Kidney epithelial cell (primary cell): ENCODE results near the gene MINDY2. TPM values are rescaled to one million over a fixed set of nuclear protein-coding genes. Genes with fewer than 3 reads are reported as not detected.
A peak's percentile ranks its signal among the peaks of the same experiment; 100 is the strongest.

Experiments used
- DNase-seq: peaks from one replicate; pipeline ENCODE4 v3.0.0-alpha.2; 2010; ENCODE audit warnings: low read depth
- H3K27me3 ChIP-seq: 2 replicates; pipeline ENCODE4 v1.6.0; 2011; ENCODE audit warnings: low read length; ENCODE audit not compliant: control insufficient read depth, insufficient read depth
- H3K36me3 ChIP-seq: 2 replicates; pipeline ENCODE4 v1.5.1; 2011; ENCODE audit warnings: low read length; ENCODE audit not compliant: control insufficient read depth, insufficient read depth
- H3K4me3 ChIP-seq: 2 replicates; pipeline ENCODE4 v1.5.1; 2011; ENCODE audit warnings: low read depth, mild to moderate bottlenecking, control low read depth, low read length
- total RNA-seq: library from RNA; depleted of rRNA; stranded (reverse); fragments of >200 nt; gene quantifications from 2 replicates; pipeline ENCODE4 v1.2.3, GENCODE V29; 2015
- TF ChIP-seq, protein P1 (sequence below): IDR thresholded peaks from 2 replicates; pipeline ENCODE4 v1.5.1; 2011; ENCODE audit warnings: mild to moderate bottlenecking, moderate library complexity, low read length, control low read depth, inconsistent platforms; ENCODE audit not compliant: insufficient read depth, poor library complexity, severe bottlenecking

MINDY2 gene
- total RNA-seq, 1 donor from 2014 or later = 25.7 TPM

DNA sequence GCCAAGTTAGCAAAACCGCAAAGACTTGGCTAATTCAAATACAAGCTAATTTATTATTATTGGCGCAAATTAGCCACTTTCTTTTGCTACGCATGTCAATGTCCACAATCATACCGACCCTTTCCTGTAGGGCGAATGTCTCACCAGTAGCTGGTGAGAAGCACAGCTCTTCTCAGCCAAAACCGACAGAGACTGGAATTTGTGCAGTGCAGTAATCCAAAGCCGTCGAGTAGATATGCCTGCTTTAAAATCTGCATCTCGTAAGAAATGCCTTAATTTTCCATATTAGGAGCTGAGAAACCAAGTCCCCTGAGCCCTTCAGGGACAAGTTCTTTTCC lies 614 bp upstream of the MINDY2 start:
- H3K36me3 ChIP-seq = no peaks in the 10 kb centered on the region
- no peaks in the 10 kb centered on the region for H3K27me3 ChIP-seq
- TF ChIP-seq, protein P1, sequence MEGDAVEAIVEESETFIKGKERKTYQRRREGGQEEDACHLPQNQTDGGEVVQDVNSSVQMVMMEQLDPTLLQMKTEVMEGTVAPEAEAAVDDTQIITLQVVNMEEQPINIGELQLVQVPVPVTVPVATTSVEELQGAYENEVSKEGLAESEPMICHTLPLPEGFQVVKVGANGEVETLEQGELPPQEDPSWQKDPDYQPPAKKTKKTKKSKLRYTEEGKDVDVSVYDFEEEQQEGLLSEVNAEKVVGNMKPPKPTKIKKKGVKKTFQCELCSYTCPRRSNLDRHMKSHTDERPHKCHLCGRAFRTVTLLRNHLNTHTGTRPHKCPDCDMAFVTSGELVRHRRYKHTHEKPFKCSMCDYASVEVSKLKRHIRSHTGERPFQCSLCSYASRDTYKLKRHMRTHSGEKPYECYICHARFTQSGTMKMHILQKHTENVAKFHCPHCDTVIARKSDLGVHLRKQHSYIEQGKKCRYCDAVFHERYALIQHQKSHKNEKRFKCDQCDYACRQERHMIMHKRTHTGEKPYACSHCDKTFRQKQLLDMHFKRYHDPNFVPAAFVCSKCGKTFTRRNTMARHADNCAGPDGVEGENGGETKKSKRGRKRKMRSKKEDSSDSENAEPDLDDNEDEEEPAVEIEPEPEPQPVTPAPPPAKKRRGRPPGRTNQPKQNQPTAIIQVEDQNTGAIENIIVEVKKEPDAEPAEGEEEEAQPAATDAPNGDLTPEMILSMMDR = no peak
- peak overlapping the region; percentile 41 for H3K4me3 ChIP-seq
- DNase-seq = no peak

DNA sequence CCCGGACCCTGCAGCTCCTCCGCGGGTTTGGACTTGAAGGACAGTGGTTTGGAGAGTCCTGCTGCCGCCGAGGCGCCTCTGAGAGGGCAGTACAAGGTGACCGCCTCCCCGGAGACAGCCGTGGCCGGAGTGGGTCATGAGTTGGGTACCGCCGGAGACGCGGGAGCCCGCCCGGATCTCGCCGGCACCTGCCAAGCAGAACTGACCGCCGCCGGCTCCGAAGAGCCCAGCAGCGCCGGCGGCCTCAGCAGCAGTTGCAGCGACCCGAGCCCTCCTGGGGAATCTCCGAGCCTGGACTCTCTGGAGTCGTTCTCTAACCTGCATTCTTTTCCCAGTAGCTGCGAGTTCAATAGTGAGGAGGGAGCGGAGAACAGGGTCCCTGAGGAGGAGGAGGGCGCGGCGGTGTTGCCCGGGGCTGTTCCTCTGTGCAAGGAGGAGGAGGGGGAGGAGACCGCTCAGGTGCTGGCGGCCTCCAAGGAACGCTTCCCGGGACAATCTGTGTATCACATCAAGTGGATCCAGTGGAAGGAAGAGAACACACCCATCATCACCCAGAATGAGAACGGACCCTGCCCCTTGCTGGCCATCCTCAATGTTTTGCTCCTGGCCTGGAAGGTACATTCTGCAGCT lies 634 bp downstream of the MINDY2 start:
- no peaks in the 10 kb centered on the region for H3K27me3 ChIP-seq
- H3K36me3 ChIP-seq = no peaks in the 10 kb centered on the region
- TF ChIP-seq, protein P1 = no peak
- no peak for DNase-seq
- peak overlapping the region; percentile 81 for H3K4me3 ChIP-seq

DNA sequence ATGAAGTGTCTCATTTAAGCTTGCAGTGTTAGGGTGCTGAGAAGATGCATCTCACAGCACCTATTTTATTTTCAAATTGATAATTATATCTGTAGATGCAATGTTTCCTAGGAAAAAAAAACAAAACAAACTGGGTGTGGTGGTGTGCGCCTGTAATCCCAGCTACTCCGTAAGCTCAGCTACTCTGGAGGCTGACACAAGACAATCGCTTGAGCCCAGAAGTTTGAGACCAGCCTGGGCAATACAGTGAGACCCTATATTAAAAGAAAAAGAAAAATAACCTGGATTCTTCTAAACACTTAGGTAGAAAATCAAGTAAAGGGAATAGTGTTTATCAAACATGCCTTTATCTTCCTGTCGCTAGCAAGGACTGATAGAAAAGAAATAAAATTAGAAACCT lies 1.9 kb downstream of the MINDY2 start:
- no peaks in the 10 kb centered on the region for H3K36me3 ChIP-seq
- H3K4me3 ChIP-seq = peak overlapping the region; percentile 81
- TF ChIP-seq, protein P1 = no peak
- H3K27me3 ChIP-seq = no peaks in the 10 kb centered on the region
- DNase-seq = no peak

DNA sequence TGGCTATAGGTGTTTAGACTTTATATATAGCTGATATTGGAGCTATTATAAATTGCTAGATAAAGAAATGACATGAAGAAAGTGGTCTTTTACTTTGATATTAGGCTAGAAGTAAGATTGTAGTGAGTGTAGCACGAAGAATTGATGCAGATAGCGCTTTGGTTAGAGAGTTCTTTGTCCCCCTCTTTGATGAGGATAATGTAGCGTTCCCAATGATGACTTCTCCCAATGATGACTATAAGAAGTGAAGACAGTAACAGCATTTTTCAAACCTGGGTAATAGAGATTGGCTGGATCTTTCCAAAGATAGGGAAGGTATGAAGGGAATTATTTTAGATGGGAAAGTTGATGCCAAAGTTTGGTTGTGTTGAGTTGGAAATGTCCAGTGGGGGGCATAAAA lies 4.3 kb downstream of the MINDY2 start:
- DNase-seq = no peak
- Histone ChIP-seq H3K4me3 (no peak overlapping the region), H3K27me3 (no peaks in the 10 kb centered on the region), H3K36me3 (no peaks in the 10 kb centered on the region)
- TF ChIP-seq, protein P1 = no peak

DNA sequence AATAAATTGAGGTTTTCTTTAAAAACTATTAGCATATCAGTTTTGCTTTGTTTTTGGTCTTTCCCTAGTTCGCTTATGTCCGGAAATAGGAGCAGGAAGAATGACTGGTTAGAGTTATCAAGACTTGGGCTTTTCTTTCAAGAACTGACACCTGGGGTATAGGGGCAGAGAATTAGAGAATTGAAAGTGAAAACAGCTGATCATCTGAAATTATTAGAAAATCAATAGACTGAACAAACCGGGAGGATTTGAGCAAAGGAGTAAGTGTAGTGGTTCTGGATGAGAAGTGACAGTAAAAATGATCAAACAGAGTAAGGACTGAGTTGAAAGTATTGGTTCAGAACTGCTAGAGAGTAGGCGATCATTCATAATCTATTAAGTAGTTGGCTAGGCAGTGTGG lies 6.0 kb downstream of the MINDY2 start:
- Histone ChIP-seq H3K27me3 (no peaks in the 10 kb centered on the region), H3K36me3 (no peaks in the 10 kb centered on the region), H3K4me3 (no peak overlapping the region)
- TF ChIP-seq, protein P1 = no peak
- DNase-seq = no peak

DNA sequence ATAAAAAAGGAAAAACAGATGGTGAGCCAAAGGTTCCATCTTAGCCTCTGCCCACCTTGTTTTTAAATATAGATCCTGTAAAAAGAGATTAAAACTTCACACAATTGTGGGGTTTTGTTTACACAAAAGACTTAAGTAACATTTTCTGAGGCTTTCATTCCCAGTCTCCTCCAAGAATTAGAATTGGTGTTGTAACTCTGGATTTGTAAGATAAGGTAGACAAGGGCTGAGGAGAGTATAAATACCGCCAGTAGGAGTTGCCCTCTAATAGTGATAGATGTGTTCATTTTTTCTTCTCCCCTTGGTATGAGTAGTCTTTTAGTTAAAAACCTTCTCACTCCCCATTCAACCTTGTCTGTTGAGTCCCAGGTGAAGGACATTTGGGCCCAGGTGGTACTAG lies 8.5 kb downstream of the MINDY2 start:
- no peaks in the 10 kb centered on the region for H3K36me3 ChIP-seq
- H3K4me3 ChIP-seq = no peak overlapping the region
- no peak for DNase-seq
- TF ChIP-seq, protein P1 = no peak
- H3K27me3 ChIP-seq = no peaks in the 10 kb centered on the region
